Activated CD4-positive, CD25-positive, alpha-beta regulatory T cell treated with anti-CD3 and anti-CD28 coated beads, Interleukin-2, amount 50 U/mL, for 72 hours (primary cell): Measurements from ENCODE around the gene UQCC3.
"Not testable (repeated sequence)": the region's sequence is repeated elsewhere in the genome, so short reads cannot be mapped to it uniquely, and the experiment has no call there.

Experiments
- DNase-seq: peaks from one replicate; pipeline ENCODE4 v3.0.0; 2021

Gene UQCC3

DNA sequence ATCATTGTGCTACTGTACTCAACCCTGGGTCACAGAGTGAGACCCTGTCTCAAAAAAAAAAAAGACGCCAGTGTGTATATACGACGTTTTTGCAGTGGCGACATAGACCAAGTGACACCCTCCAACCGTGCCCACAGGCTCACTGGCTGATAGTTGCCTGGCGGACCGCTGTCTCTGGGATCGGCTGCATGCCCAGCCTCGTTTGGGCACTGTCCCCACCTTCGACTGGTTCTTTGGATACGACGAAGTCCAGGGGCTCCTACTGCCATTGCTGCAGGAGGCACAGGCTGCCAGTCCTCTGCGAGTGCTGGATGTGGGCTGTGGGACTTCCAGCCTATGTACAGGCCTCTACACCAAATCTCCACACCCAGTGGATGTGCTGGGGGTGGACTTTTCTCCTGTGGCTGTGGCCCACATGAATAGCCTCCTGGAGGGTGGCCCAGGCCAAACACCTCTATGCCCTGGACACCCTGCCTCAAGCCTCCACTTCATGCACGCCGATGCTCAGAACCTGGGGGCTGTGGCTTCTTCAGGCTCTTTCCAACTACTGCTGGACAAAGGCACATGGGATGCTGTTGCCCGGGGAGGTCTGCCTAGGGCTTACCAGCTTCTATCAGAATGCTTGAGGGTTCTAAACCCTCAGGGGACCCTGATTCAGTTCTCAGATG is 5.1 kb upstream of the UQCC3 start:
- DNase-seq: no peak

DNA sequence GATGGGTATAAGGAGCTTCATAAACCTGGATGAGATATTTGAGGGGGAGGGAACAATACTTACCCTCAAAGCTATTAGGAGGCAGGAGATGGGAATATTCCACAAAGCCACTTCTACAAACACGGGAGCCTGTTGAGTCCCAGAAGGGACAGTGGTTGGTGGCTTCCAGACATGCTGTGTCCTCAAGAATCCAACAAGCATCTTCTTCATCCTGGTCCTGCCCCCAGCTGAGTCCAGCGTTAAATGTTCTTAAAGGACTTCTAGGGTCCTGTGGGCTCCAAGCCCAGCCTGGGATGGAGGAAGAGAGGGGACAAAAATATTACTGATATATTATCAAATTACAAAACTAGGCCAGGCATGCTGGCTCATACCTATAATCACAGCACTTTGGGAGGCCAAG is 4.0 kb upstream of the UQCC3 start:
- DNase-seq: no peak

DNA sequence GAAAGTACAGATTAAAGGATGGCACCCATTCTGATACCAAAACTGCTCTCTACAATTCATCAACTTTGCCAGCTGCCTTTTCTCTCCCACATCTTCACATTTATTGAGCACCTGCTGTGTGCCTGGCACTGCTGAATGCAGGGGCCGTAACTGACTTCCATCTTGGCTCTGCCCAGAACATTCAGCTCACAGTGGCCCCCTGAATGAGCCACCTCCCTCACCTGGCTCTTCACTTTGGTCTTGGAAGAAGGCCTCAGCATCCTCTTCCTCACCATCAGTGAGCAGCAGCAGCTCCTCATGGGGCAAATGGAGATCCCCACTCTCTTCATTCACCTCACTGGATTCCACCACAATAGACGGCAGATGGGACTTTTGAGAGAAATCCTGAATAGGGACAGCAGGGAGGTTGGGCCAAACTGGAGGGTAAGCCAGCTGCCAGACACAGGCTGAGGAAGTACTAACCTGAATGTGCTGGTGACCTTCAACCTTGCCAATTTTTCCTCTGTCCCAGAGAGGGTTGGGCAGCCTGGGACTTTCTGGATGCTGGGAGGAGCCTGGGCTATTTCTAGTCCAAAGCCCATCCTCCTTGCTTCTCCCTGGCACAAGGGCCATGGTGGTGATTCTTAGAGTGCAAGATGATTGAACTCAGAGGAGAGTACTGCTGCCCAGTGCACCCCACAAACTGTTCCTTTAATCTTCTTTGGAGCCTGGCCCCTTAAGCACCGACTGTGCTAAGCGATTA is 1.9 kb upstream of the UQCC3 start:
- DNase-seq: no peak

DNA sequence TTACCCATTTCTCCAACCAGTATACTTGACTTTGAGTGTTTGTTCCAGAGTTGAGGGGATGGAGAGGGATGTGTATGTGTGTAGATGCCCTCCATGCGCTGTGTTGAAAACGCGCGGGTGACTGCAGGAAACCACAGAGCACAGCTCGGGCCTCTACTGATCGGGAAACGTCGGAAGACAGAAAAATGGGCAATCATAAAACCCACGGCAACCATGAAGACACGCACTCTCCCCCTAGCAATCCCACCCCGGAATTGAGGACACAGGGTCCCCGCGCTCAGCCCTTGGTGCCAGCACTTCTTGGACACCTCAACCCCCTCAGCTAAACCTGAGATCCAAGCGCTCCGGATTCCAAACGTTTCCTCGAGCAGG is 251 bp upstream of the UQCC3 start:
- no peak for DNase-seq

DNA sequence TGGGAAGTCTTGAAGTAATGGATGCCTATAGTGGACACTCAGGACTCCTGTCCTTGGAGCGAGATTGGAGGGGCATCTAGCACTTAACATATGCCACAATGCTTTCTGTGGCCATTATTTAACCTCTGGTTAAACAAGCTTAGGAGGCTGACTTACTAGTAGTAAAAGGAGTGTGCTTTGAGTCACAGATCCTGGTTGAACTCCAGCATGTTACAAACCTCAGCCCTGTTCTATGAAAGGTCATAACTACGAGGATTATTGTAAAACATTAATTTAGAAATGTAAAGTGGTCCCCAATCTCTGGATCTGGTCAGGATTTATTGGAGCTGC is 1.7 kb downstream of the UQCC3 start:
- DNase-seq: no peak

DNA sequence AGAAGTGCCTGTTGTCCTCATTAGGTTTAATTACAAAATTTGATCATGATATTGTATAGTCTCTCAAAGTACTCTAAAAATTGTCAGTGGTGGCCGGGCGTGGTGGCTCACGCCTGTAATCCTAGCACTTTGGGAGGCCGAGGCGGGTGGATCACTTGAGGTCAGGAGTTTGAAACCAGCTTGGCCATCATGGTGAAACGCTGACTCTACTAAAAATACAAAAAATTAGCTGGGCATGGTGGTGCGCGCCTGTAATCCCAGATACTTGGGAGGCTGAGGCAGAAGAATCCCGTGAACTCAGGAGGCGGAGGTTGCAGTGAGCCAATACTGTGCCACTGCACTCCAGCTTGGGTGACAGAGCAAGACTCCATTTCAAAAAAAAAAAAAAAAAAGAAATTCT is 3.9 kb downstream of the UQCC3 start:
- not testable (repeated sequence) for DNase-seq

DNA sequence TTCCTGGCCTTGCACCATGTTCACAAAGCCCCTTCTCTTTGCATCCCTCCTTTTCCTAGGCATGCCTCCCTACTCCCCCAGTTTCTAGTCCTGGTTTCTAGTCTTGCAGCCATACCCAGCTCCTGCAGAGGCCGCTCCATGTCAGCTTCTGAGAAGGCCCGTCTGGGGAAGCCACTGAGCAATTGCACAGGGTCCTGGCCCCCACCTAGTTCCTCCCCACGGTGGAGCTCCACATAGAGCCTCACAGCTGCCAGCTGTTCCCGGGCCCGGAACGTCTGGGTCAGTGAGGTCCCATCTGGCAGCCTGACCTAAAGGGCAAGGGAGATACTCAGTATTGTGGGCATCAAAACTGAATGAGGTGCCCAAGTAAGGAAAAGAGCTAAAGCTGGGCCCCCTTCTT is 5.2 kb downstream of the UQCC3 start:
- no peak for DNase-seq

DNA sequence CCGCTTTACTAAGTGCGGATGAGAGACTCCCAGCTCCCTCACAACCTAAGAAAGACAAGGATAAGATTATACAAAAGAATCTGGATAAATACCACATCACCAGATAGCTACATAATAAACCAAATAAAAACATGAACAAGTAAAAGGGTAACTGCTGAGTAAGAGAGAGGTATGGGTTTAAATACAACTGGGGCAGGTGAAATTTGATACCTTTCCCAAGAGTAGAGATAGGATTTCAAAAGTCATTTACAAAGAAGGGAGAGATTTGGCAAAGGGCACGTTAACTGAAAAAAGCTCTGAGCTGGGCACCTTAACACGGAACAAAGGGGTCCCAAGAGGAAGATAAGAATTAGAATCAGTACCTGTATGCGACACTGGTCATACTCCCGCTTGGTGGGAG is 5.7 kb downstream of the UQCC3 start:
- no peak for DNase-seq

DNA sequence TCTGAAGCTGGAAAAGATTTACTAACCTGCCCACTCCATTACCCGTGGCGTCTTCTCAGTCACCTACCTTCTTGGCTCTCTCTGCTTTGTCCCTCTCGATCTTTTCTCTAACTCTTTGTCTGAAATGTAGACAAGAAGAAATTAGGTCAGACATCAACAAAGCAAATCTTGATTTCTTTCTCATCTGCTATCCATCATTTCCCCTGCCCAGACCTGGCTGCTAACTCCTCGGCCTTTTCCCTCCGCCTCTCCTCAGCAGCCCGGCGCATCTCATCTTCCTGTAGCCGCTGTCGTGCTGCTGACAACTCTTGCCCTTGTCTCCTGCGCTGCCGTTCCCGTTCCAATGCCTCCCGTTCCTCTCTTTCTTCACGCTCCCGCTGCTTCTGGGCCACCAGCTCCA is 6.2 kb downstream of the UQCC3 start:
- no peak for DNase-seq

DNA sequence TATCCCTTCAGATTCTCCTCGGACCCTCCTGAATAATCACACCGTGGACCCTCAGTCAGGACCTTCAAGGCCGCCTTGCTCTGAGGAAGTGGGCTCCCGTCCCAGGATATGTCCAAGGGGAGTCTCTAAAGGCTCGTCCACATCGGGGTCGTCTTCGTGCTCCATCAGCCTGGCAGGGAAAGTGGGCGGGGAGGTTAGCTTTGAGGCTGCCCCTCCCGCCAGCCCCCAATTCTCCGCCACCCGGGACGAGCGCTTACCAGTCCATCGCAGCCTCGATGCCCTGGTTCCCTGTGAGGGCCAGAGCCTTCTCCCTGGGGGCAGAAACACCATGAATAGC is 6.9 kb downstream of the UQCC3 start:
- no peak for DNase-seq

DNA sequence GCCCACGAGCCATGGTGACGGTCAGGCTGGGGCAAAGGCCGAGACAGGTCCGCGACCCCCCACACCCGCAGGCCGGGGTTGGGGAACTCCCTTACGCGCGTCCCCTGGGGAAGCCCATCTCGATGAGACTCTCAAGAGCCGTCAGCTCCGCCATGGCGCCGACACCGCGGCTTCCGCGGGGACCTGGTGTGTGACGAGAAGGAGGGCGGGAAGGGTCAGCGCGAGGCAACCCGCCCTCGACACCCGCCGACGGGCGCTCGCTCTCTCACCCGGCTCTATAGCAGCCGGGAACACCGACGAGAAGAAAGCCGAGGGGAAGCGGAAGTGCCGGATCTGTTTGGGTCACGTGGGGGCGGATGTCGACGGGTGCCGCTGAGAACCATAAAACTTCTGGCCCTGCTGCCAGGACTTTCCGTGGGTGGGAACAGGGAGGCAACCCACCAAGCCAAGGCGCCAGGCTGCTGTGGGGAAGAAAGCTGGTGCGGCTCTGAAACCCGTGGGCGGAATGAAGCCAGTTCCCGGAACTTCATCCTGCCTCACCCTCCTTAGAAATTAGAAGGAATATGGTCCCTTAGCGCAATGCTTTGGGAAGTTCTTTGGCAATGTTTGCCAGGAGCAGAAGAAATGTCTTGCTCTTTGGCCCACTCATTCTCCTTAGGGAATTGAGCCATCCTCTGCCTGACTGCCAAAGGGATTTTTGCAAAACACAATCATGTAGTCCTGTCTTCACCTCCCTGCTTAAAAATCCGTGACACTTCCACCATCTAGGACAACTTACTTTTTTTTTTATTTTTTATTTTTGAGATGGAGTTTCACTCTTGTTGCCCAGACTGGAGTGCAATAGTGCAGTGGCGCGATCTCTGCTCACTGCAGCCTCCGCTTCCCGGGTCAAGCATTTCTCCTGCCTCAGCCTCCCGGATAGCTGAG is 7.6 kb downstream of the UQCC3 start, which contains the start of gene UBXN1:
Gene UBXN1, minus strand, starts transcription at position 304 of the 927 bp plus-strand sequence. Its CDS starts 150 bp downstream, at position 154.
- DNase-seq: peak; percentile 81

DNA sequence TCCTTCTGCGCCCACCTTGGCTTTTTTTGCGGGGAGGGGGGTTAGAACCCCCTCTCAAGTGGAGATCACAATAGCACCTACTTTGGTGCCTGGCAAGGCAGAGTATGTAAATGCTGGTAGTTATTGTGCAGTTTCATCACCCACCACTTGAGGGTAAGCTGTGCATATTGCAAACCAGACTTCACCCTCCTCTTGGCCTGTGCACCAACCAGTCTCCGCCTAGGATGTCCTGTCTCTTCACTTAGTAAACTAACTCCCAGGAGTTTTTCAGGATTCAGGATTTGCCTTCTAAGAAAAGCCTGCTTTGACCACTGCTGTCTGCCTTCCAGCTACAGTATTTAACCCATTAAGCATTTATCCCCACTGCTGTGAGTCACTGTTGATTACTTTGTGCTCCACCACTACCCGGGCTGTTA is 9.4 kb downstream of the UQCC3 start:
- no peak for DNase-seq

DNA sequence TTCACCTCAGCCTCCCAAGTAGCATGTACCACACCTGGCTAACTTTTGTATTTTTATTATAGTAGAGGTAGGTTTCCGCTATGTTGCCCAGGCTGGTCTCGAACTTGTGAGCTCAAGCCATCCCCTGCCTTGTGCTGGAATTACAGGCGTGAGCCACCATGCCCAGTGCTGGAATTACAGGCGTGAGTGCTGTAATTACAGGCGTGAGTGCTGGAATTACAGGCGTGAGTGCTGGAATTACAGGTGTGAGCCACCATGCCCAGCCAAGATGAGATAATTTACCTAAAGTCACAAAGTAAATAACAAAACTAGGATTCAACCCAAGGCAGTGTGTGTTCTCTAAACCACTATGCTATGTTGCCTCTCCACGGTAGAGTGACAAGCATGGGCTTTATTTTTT is 11.0 kb downstream of the UQCC3 start:
- DNase-seq: no peak

DNA sequence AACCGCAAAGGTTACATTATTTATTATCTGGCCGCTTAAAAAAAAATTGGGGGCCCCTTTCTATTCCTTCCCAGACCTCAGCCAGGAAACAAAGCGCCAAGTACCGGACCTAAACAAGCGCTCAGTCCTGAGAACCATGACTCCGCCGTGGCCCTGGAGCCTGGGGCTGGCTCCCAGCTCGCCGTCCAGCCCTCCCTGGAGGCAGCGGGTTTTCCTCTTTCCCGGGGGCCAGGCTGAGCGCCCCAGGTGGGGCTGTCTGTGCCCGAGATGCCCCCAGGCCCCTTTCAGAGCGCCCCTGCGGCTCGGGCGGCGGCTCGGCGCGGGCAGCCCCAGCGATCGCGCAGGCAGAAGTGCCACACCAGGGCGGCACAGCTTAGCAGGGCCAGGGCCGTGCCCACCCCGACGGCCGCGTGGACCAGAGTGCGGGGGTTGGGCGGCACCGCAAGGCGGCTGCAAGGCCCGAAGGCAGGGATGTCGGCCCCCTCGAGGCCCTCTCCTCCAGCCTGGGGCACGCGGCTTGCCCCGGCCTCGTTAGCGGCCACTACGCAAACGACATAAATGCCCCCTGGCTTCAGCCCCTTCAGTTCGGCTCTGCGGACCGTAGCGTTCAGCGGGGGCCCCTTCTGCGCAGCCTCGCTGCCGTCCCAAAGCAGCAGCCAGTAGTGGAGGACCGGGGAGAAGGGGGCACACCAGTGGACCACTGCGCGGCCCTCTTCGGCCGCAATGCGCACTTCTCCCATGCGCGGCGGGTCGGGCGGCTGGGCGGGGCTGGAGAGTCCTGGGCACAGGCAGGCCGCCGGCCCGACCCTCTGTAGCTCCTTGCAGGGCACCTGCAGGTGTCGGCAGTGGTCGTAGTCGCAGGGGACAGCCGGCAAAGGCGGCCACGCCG is 16.3 kb downstream of the UQCC3 start:
- no peak for DNase-seq

DNA sequence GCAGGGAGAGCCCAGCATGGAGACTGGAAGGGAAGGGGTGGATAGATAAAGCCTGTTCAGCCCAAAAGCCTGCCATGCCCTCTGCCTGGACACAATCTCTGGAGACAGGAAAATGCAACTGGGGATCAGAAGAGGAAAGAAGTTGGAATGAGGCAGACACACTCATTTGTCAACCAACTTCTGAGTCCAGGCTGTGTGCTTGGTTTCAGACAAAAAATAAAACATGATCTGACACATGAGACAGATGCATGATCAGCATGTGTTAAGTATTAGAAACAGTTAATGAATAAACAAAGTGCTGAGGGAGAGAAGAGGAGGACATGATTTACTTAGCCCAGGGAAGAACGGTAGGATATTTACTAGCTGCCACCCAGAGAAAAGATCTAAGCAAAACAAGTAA is 17.0 kb downstream of the UQCC3 start:
- no peak for DNase-seq

DNA sequence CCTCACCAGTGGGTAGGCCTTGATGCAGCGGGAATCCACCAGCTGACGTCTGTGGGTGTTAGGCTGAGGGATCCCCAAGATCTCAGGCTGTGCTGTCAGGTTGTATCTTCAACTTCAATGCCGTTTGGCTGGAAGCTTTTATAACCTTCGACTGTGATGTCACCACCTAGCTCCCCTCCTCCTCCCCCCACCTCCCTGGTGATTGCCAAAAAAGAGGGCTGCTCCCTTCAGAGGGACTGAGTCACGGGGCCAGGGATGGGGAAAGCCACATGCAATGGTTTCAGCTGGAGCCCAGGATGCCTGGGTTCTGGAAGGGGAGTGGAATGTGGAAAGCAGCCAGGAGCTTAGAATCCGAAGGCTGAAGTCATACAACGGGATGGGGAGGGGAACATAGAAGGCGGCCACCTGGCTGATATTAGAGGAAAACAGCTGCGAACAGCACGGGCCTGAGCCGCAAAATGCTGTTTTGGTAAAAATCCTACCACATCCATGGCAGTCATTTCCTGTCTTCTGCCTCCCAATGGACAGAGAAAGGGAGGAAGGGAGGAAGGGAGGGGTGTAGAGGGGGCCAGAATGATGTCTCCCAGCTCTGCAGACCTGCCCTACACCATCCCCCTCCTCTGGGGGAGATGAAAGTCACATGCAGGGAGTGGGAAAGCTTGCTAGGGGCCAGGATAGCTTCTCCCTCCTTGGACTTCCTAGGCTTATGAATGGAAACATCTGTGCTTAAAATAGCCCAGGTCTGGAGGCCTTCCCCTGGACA is 18.1 kb downstream of the UQCC3 start, which contains the start of gene LRRN4CL:
Gene LRRN4CL, minus strand, starts transcription at position 110 of the 763 bp plus-strand sequence. CDS start 1,022 bp downstream, outside the sequence.
- no peak for DNase-seq

DNA sequence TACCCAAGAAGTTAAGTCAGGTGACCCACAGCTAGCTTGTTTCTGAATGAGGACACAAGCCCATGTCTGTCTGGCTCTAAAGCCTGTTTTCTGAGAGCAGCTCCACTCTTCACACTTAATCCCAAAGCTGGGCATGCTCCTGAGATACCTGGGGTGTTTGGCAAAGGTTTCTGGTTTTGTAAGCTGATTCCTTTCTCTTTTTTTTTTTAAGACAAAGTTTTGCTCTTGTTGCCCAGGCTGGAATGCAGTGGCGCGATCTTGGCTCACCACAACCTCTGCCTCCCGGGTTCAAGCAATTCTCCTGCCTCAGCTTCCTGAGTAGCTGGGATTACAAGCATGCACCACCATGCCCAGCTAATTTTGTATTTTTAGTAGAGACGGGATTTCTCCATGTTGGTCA is 22.2 kb downstream of the UQCC3 start:
- DNase-seq: not testable (repeated sequence)

DNA sequence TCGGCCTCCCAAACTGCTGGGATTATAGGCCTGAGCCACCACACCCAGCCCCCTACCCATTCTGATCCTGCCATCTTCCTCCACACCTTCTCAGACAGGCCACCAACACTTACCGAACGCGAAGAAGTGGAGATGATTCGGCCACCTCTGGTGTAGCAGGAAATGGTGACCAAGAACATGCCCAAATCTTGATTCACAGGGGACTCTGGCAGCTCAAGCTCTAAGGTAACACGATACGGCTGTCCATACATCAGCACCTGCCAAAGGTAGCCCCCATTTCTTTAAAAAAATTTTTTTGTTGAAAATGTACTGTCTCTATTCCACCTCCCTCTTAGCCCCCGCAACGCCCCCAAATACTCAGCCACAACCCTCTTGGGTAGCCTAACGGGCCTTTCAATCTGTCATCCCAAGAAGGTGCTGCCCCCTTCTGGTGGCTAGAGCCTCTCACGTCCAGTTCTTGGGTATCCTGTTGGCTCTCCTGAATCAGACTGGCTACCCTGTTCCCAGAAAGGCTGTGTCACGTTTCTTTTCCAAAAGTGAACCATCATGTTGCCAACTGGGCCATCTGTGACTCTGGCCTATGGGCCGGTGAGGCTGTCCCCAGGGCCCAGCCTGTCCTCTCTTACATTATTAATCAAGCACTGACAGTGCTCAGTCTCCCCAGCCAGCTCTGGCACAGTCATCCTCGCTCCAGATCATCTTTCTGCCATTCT is 23.1 kb downstream of the UQCC3 start:
- peak; percentile 72 for DNase-seq

DNA sequence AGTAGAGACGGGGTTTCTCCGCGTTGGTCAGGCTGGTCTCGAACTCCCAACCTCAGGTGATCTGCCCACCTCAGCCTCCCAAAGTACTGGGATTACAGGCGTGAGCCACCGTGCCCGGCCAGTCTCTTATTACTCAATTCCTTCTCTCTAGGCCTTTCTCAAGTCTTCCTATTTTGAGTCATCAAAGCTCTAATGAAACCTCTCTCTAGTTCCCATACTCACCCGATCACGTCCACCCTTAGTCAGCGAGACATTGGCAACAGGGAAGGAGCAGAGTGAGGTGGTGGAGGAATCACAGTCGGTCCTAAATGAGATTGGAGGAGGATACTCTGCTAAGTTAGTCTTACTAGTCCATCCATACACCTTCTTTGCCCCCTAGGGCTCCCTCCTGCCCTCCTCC is 30.8 kb downstream of the UQCC3 start:
- DNase-seq: no peak

DNA sequence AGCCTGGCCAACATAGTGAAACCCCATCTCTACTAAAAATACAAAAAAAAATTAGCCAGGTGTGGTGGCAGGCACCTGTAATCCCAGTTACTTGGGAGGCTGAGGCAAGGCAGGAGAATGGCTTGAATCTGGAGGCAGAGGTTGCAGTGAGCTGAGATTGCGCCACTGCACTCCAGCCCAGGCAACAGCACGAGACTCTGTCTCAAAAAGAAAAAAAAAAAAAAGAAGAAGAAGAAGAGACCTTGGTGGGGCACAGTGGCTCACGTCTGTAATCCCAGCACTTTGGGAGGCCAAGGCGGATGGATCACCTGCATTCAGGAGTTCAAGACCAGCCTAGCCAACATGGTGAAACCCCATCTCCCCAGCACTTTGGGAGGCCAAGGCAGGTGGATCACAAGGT is 32.4 kb downstream of the UQCC3 start:
- not testable (repeated sequence) for DNase-seq

DNA sequence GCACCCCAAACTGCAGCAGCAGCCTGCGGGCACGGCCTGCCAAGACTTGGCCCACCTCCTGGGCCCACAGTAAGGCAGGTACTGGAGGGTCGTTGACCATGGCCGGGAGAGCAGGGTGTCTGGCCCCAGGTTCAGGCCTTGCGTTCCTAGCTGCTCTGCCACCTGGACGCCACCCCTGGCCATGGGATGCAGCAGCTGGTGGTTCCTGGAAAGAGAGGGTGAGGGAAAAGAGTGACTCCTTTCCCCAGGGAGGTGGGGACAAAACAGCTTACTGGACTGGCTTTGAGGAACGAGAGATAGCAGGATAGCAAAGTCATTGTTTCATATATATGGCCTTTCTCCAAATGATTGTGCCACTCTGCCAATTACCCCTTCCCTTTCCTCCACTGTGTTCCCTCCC is 33.9 kb downstream of the UQCC3 start:
- DNase-seq: no peak
